HepG2 (cell line): ENCODE results near the gene ZMYND8. TPM values are rescaled to one million over a fixed set of nuclear protein-coding genes. Genes with fewer than 3 reads are reported as not detected.

Experiments
- FOXP1 ChIP-seq, 2 experiments: fragments of 450-650 bp in 1 of 2; IDR thresholded peaks; 2 replicates each; pipeline ENCODE4 v1.6.1; 2017 to 2018; ENCODE audit warnings: antibody characterized with exemption in 1 of 2
- GATA4 ChIP-seq: sonication (generic); IDR thresholded peaks from 2 replicates; pipeline ENCODE4 v1.6.1; 2016; ENCODE audit warnings: antibody characterized with exemption, low read depth, borderline replicate concordance
- SAFB2 ChIP-seq: sonication (generic); formaldehyde crosslinking; IDR thresholded peaks from 2 replicates; pipeline ENCODE4 v1.5.1; 2020; ENCODE audit warnings: missing genetic modification reagents, low read depth, mild to moderate bottlenecking, borderline replicate concordance
- ZNF724P ChIP-seq: sonication (generic); formaldehyde crosslinking; IDR thresholded peaks from 2 replicates; pipeline ENCODE4 v1.8.0; 2022; ENCODE audit warnings: missing genetic modification reagents, borderline replicate concordance
- polyA plus RNA-seq, 8 experiments: library from polyadenylated mRNA; depleted of rRNA in 3 of 8; stranded (reverse) in 7 of 8; unstranded in 1 of 8; fragments of >200 nt; fragmentation: Illumina TruSeq in 4 of 8; extraction: Trizol in 4 of 8; gene quantifications; 2 replicates each; pipeline versions ENCODE4 v1.2.1 to v1.2.3, GENCODE V29; 2011 to 2016; ENCODE audit warnings: low read depth in 4 of 8, missing spikeins in 1 of 8, mixed read lengths in 1 of 8; ENCODE audit not compliant: insufficient read depth in 1 of 8
- total RNA-seq, 5 experiments: library from RNA; depleted of rRNA; stranded (reverse); fragments of >200 nt; fragmentation: Illumina TruSeq; extraction: Trizol; gene quantifications; 2 replicates each; pipeline ENCODE4 v1.2.3, GENCODE V29; 2016; ENCODE audit warnings: low read depth in 1 of 5
- TF ChIP-seq, protein P1 (sequence below): sonication (generic); formaldehyde crosslinking; IDR thresholded peaks from 2 replicates; pipeline ENCODE4 v1.4.0; 2020; ENCODE audit warnings: missing genetic modification reagents
- TF ChIP-seq, protein P2 (sequence below), 2 experiments: IDR thresholded peaks; 2 replicates each; pipeline ENCODE4 v1.6.1; 2011 to 2012; ENCODE audit warnings: low read length in 2 of 2, borderline replicate concordance in 1 of 2, low read depth in 1 of 2, mild to moderate bottlenecking in 1 of 2, moderate library complexity in 1 of 2
- TF ChIP-seq, protein P3 (sequence below), 2 experiments: fragments of 450-650 bp in 1 of 2; sonication (generic) in 1 of 2; formaldehyde crosslinking in 1 of 2; IDR thresholded peaks; 2 replicates each; pipeline versions ENCODE4 v1.6.1 to v1.8.0; 2016 to 2022; ENCODE audit warnings: antibody characterized with exemption in 1 of 2, mild to moderate bottlenecking in 1 of 2, missing genetic modification reagents in 1 of 2

Gene ZMYND8
- total and polyA plus RNA-seq, 2 of the 13 experiments (the other 11 are each of a cell fraction or from before 2014, with no cell fraction given), result 53.9 to 84.7 TPM

DNA sequence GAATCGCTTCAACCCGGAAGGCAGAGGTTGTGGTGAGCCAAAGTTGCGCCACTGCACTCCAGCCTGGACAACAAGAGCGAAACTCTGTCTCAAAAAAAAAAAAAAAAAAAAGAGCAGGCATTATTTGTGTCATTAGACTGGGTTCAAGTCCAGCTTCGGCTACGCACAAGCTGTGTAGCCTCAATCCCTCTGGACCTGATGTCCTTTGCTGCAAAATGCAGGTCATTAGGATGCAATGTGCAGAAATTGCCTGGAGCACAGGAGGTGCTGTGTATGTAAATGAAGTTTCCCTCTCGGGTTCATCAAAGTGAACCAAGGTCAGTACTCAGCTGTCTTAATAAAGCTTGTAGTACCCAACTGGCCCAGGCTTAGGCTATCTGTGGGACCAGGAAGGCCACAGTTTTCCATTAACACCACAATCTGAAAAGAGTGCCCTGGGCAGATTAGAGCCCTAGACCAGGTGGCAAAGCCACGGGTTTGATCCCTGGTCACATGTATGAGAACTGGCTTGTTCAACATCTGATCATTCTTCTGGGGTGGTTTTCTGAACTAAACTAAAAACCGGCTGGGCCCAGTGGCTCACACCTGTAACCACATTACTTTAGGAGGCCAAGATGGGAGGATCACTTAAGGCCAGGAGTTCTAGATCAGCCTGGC, 155.3 kb downstream of the ZMYND8 start (continued):
- TF ChIP-seq, protein P1, sequence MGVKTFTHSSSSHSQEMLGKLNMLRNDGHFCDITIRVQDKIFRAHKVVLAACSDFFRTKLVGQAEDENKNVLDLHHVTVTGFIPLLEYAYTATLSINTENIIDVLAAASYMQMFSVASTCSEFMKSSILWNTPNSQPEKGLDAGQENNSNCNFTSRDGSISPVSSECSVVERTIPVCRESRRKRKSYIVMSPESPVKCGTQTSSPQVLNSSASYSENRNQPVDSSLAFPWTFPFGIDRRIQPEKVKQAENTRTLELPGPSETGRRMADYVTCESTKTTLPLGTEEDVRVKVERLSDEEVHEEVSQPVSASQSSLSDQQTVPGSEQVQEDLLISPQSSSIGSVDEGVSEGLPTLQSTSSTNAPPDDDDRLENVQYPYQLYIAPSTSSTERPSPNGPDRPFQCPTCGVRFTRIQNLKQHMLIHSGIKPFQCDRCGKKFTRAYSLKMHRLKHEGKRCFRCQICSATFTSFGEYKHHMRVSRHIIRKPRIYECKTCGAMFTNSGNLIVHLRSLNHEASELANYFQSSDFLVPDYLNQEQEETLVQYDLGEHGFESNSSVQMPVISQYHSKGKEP, result no peak
- TF ChIP-seq, protein P2, sequence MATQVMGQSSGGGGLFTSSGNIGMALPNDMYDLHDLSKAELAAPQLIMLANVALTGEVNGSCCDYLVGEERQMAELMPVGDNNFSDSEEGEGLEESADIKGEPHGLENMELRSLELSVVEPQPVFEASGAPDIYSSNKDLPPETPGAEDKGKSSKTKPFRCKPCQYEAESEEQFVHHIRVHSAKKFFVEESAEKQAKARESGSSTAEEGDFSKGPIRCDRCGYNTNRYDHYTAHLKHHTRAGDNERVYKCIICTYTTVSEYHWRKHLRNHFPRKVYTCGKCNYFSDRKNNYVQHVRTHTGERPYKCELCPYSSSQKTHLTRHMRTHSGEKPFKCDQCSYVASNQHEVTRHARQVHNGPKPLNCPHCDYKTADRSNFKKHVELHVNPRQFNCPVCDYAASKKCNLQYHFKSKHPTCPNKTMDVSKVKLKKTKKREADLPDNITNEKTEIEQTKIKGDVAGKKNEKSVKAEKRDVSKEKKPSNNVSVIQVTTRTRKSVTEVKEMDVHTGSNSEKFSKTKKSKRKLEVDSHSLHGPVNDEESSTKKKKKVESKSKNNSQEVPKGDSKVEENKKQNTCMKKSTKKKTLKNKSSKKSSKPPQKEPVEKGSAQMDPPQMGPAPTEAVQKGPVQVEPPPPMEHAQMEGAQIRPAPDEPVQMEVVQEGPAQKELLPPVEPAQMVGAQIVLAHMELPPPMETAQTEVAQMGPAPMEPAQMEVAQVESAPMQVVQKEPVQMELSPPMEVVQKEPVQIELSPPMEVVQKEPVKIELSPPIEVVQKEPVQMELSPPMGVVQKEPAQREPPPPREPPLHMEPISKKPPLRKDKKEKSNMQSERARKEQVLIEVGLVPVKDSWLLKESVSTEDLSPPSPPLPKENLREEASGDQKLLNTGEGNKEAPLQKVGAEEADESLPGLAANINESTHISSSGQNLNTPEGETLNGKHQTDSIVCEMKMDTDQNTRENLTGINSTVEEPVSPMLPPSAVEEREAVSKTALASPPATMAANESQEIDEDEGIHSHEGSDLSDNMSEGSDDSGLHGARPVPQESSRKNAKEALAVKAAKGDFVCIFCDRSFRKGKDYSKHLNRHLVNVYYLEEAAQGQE (IDR thresholded peaks at IDR 0.05; ENCODE audit: borderline replicate concordance in 1 of 2, low read depth in 1 of 2, low read length in 2 of 2), result no peak
- no peak for TF ChIP-seq SAFB2 (CRISPR knock-in tag)
- TF ChIP-seq, protein P3, sequence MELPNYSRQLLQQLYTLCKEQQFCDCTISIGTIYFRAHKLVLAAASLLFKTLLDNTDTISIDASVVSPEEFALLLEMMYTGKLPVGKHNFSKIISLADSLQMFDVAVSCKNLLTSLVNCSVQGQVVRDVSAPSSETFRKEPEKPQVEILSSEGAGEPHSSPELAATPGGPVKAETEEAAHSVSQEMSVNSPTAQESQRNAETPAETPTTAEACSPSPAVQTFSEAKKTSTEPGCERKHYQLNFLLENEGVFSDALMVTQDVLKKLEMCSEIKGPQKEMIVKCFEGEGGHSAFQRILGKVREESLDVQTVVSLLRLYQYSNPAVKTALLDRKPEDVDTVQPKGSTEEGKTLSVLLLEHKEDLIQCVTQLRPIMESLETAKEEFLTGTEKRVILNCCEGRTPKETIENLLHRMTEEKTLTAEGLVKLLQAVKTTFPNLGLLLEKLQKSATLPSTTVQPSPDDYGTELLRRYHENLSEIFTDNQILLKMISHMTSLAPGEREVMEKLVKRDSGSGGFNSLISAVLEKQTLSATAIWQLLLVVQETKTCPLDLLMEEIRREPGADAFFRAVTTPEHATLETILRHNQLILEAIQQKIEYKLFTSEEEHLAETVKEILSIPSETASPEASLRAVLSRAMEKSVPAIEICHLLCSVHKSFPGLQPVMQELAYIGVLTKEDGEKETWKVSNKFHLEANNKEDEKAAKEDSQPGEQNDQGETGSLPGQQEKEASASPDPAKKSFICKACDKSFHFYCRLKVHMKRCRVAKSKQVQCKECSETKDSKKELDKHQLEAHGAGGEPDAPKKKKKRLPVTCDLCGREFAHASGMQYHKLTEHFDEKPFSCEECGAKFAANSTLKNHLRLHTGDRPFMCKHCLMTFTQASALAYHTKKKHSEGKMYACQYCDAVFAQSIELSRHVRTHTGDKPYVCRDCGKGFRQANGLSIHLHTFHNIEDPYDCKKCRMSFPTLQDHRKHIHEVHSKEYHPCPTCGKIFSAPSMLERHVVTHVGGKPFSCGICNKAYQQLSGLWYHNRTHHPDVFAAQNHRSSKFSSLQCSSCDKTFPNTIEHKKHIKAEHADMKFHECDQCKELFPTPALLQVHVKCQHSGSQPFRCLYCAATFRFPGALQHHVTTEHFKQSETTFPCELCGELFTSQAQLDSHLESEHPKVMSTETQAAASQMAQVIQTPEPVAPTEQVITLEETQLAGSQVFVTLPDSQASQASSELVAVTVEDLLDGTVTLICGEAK (IDR thresholded peaks at IDR 0.05), result no peak
- TF ChIP-seq, protein P3 (CRISPR knock-in tag; IDR thresholded peaks at IDR 0.05), result no peak; the same call in 1 of the 2 replicates
- no peak for TF ChIP-seq ZNF724P (CRISPR knock-in tag)
- no peak for TF ChIP-seq GATA4
- TF ChIP-seq FOXP1 (IDR thresholded peaks at IDR 0.05), result no peak
- no peak for TF ChIP-seq FOXP1 (CRISPR knock-in tag; IDR thresholded peaks at IDR 0.05)
